Mammary microvascular endothelial cell (primary cell): ENCODE results near the gene PAFAH1B2. TPM values are rescaled to one million over a fixed set of nuclear protein-coding genes. Genes with fewer than 3 reads are reported as not detected.

Source experiments
- total RNA-seq: library from RNA; depleted of rRNA; stranded (reverse); fragments of >200 nt; gene quantifications from 2 replicates; pipeline ENCODE4 v1.2.3, GENCODE V29; 2015

The PAFAH1B2 gene
- 102 and 104 TPM in 2 replicates for total RNA-seq

GRCh38 chr11:117143871-117144476, at the start of gene PAFAH1B2:
TSS of gene PAFAH1B2 (plus strand) at chr11:117144287. CDS start at chr11:117152448, 8,161 bp downstream.

GRCh38 chr11:117098269-117099232, 45.5 kb upstream of the PAFAH1B2 start, which contains the start of gene SIK3:
TSS of gene SIK3 (minus strand) at chr11:117098428. CDS start at chr11:117098415, 13 bp downstream.

GRCh38 chr11:117178210-117179034, 34.3 kb downstream of the PAFAH1B2 start, which contains the start of gene SIDT2:
TSS of gene SIDT2 (plus strand) at chr11:117178743. CDS start at chr11:117179264, 521 bp downstream.

GRCh38 chr11:117199053-117199915, 55.2 kb downstream of the PAFAH1B2 start, which contains the start of gene TAGLN:
TSS of gene TAGLN (plus strand) at chr11:117199370. CDS start at chr11:117203014, 3,644 bp downstream.

Other genes with a start within 250 kb of the PAFAH1B2 start
- gene SIK3, start 45.9 kb upstream of the PAFAH1B2 start, total RNA-seq: 8.1 and 10.9 TPM in 2 replicates
- gene SIDT2, start 34.5 kb downstream of the PAFAH1B2 start, total RNA-seq: 10.1 and 11.0 TPM in 2 replicates
- 58.5 and 66.9 TPM in 2 replicates for gene TAGLN, start 55.1 kb downstream of the PAFAH1B2 start, total RNA-seq
- 48.4 and 57.8 TPM in 2 replicates for gene PCSK7, start 87.8 kb downstream of the PAFAH1B2 start, total RNA-seq
- 5.5 and 7.7 TPM in 2 replicates for gene RNF214, start 88.4 kb downstream of the PAFAH1B2 start, total RNA-seq
- gene BACE1-AS, start 147.1 kb downstream of the PAFAH1B2 start, total RNA-seq: 0.89 and 2.1 TPM in 2 replicates
- gene BACE1, start 172.0 kb downstream of the PAFAH1B2 start, total RNA-seq: 15.7 and 17.4 TPM in 2 replicates
- gene CEP164, start 183.6 kb downstream of the PAFAH1B2 start, total RNA-seq: 23.8 and 26.2 TPM in 2 replicates